K562 (cell line): ENCODE measurements around the gene KCNT1. TPM values are rescaled to one million over a fixed set of nuclear protein-coding genes. Genes with fewer than 3 reads are reported as not detected.
A peak's percentile ranks its signal among the peaks of the same experiment; 100 is the strongest.

Experiments
- ATAC-seq: fragments of 200-7000 bp; cut with Tn5 transposase; 3 replicates; pipeline ENCODE4 v1.9.1; 2020; ENCODE audit warnings: moderate library complexity
- BruUV-seq: library from RNA; stranded (reverse); fragments of 400-500 nt; replicated peaks from 2 replicates; lab custom pipeline; 2021; lab: Mats Ljungman, UMichigan
- CTCF ChIA-PET: fragments of 300-600 bp; formaldehyde crosslinking; extraction: SDS; loops from one replicate; lab custom pipeline; 2021; ENCODE audit warnings: low intra/inter-chr PET ratio; lab: Yijun Ruan, JAX
- POLR2A ChIA-PET: fragments of 300-600, 350-650 bp; sonication (Branson Sonifier 250); formaldehyde crosslinking; extraction: SDS; loops from one replicate; lab custom pipeline; 2021; ENCODE audit warnings: antibody characterized with exemption, inconsistent platforms; lab: Yijun Ruan, JAX
- DNase-seq, 4 experiments: peaks; one replicate each; pipeline versions ENCODE4 v3.0.0 to v3.0.0-alpha.2; 2011 to 2018; ENCODE audit warnings: low spot score in 3 of 4, mixed read lengths in 3 of 4; ENCODE audit errors: extremely low read depth in 1 of 4
- FAIRE-seq: peaks from 2 replicates; lab custom pipeline; 2011; peaks lifted over from hg19 to GRCh38; lab: Jason Lieb, UNC
- H2AFZ ChIP-seq: 2 replicates; pipeline ENCODE4 v1.6.0; 2011; ENCODE audit warnings: low read depth, low read length, control low read depth, inconsistent platforms
- H3K27ac ChIP-seq: fragments of 200-600 bp; 3 replicates; pipeline ENCODE4 v1.8.0; 2011; ENCODE audit warnings: low read depth, mild to moderate bottlenecking, control low read depth, inconsistent platforms, low read length, moderate library complexity, mixed read lengths; ENCODE audit errors: extremely low read depth
- H3K27me3 ChIP-seq, 2 experiments: fragments of 300-600 bp in 1 of 2; 2 replicates in 1 of 2; 3 replicates in 1 of 2; pipeline versions ENCODE4 v1.6.0 to v1.8.0; 2011; ENCODE audit warnings: inconsistent platforms in 2 of 2, low read length in 2 of 2, mild to moderate bottlenecking in 1 of 2, mixed read lengths in 1 of 2, moderate library complexity in 1 of 2; ENCODE audit not compliant: control insufficient read depth in 2 of 2, insufficient read depth in 2 of 2
- H3K36me3 ChIP-seq: fragments of 300-600 bp; 3 replicates; pipeline ENCODE4 v1.8.0; 2011; ENCODE audit warnings: mild to moderate bottlenecking, low read length, inconsistent platforms; ENCODE audit not compliant: control insufficient read depth, insufficient read depth
- H3K4me1 ChIP-seq, 2 experiments: fragments of 200-600 bp in 1 of 2; replicated peaks in 1 of 2; 2 replicates in 1 of 2; 3 replicates in 1 of 2; pipeline versions ENCODE4 v1.5.1 to v1.8.0; 2011; ENCODE audit warnings: inconsistent platforms in 2 of 2, low read length in 2 of 2, mild to moderate bottlenecking in 1 of 2, mixed read lengths in 1 of 2, moderate library complexity in 1 of 2; ENCODE audit not compliant: control insufficient read depth in 2 of 2, insufficient read depth in 2 of 2
- H3K4me2 ChIP-seq: 2 replicates; pipeline ENCODE4 v1.6.1; 2011; ENCODE audit warnings: low read length, control low read depth, inconsistent platforms, mixed read lengths; ENCODE audit not compliant: insufficient read depth
- H3K4me3 ChIP-seq: fragments of 200-600 bp; sonication (generic), shearing (Covaris generic); 2 replicates; pipeline ENCODE4 v1.5.1; 2016; ENCODE audit warnings: control low read depth, inconsistent platforms
- H3K79me2 ChIP-seq: fragments of 200-600 bp; 3 replicates; pipeline ENCODE4 v1.8.0; 2011; ENCODE audit warnings: low read length, inconsistent platforms; ENCODE audit not compliant: control insufficient read depth, insufficient read depth
- H3K9ac ChIP-seq, 2 experiments: 2 replicates each; pipeline versions ENCODE4 v1.6.0 to v1.6.1; 2011; ENCODE audit warnings: low read depth in 2 of 2, low read length in 2 of 2, control low read depth in 1 of 2, inconsistent platforms in 1 of 2, mild to moderate bottlenecking in 1 of 2, mixed read lengths in 1 of 2; ENCODE audit not compliant: insufficient read depth in 1 of 2
- H3K9me1 ChIP-seq: one replicate; pipeline ENCODE4 v1.6.0; 2011; ENCODE audit warnings: inconsistent platforms, mild to moderate bottlenecking, low read length, moderate library complexity; ENCODE audit not compliant: control insufficient read depth, insufficient read depth
- H3K9me3 ChIP-seq: replicated peaks from 2 replicates; pipeline ENCODE4 v1.5.1; 2011; ENCODE audit warnings: low read depth, low read length, inconsistent platforms; ENCODE audit not compliant: control insufficient read depth, insufficient read depth
- H4K20me1 ChIP-seq: replicated peaks from 2 replicates; pipeline ENCODE4 v1.6.1; 2011; ENCODE audit warnings: low read length, inconsistent platforms, mixed read lengths; ENCODE audit not compliant: control insufficient read depth, insufficient read depth
- ATF7 ChIP-seq: fragments of 450-650 bp; IDR thresholded peaks from 2 replicates; pipeline ENCODE4 v1.7.1; 2014; ENCODE audit warnings: mild to moderate bottlenecking, moderate library complexity
- ELF1 ChIP-seq: fragments of 200-800 bp; sonication (Bioruptor generic); IDR thresholded peaks from 2 replicates; pipeline ENCODE4 v1.6.1; 2016; ENCODE audit warnings: missing genetic modification characterization, missing compliant biosample characterization
- HNRNPL ChIP-seq: fragments of 200-400 bp; formaldehyde crosslinking; IDR thresholded peaks from 2 replicates; pipeline ENCODE4 v1.6.1; 2017; ENCODE audit warnings: low read depth, mild to moderate bottlenecking, low read length
- MYNN ChIP-seq, 2 experiments: sonication (generic); formaldehyde crosslinking in 1 of 2; IDR thresholded peaks; 2 replicates each; pipeline versions ENCODE4 v1.5.0 to v1.6.1; 2016 to 2020; ENCODE audit warnings: antibody characterized with exemption in 1 of 2, missing genetic modification reagents in 1 of 2
- PHF8 ChIP-seq: fragments of 200-600 bp; sonication (generic); IDR thresholded peaks from 2 replicates; pipeline ENCODE4 v1.6.1; 2012; ENCODE audit warnings: mixed run types, mild to moderate bottlenecking, inconsistent platforms, low read length, moderate library complexity, borderline replicate concordance
- THAP12 ChIP-seq: fragments of 250-450 bp; sonication (Bioruptor Pico); IDR thresholded peaks from 2 replicates; pipeline ENCODE4 v1.9.0; 2021; ENCODE audit warnings: mild to moderate bottlenecking, inconsistent platforms
- ZBED1 ChIP-seq: IDR thresholded peaks from 2 replicates; pipeline ENCODE4 v1.6.1; 2014
- ZNF311 ChIP-seq: fragments of 250-450 bp; sonication (Bioruptor Pico); IDR thresholded peaks from 2 replicates; pipeline ENCODE4 v1.4.0; 2020; ENCODE audit warnings: mild to moderate bottlenecking, moderate library complexity
- ZNF766 ChIP-seq: fragments of 200-800 bp; sonication (Bioruptor generic); conservative IDR thresholded peaks from 2 replicates; pipeline ENCODE4 v1.6.1; 2016; ENCODE audit warnings: missing genetic modification characterization, missing compliant biosample characterization
- WGBS: fragments of 100-300 bp; shearing (Covaris generic); methylation state at CpG from one replicate; pipeline ENCODE4 v1.1.6; 2016; ENCODE audit warnings: low coverage, mixed read lengths; ENCODE audit not compliant: insufficient coverage; ENCODE audit errors: missing lambda C conversion rate; 5-methylcytosine and 5-hydroxymethylcytosine counted together
- in situ Hi-C: fragments of 300-500 bp; cut with MboI; formaldehyde crosslinking; loops from 4 replicates; pipeline ENCODE4 v1.15.0; 2018; ENCODE audit warnings: inconsistent platforms, mixed read lengths
- intact Hi-C: fragments of 100-400 bp; cut with micrococcal nuclease; formaldehyde crosslinking; loops from 2 replicates; pipeline ENCODE4 v1.14.2; 2022
- polyA plus RNA-seq, 8 experiments: library from polyadenylated mRNA; depleted of rRNA in 4 of 8; stranded (reverse) in 5 of 8; unstranded in 3 of 8; fragments of >200 nt; fragmentation: Nextera tagmentation in 2 of 8; fragmentation: Illumina TruSeq in 1 of 8; extraction: Ambion mirVana in 2 of 8; extraction: Trizol in 1 of 8; gene quantifications; 2 replicates each; pipeline versions ENCODE4 v1.2.1 to v1.2.3, GENCODE V29; 2011 to 2014; ENCODE audit warnings: inconsistent platforms in 1 of 8, missing spikeins in 1 of 8
- total RNA-seq, 7 experiments: library from RNA; depleted of rRNA in 6 of 7; stranded (reverse); fragments of >200 nt in 6 of 7; fragmentation: Illumina TruSeq in 2 of 7; extraction: Trizol in 2 of 7; gene quantifications; 2 replicates each; pipeline versions ENCODE4 v1.2.1 to v1.2.3, GENCODE V29; 2011 to 2021; ENCODE audit warnings: low replicate concordance in 1 of 7
- TF ChIP-seq, protein P1 (sequence below): sonication (generic); formaldehyde crosslinking; IDR thresholded peaks from 2 replicates; pipeline ENCODE4 v1.8.0; 2022; ENCODE audit warnings: missing genetic modification reagents, mild to moderate bottlenecking, borderline replicate concordance

KCNT1 gene
- total and polyA plus RNA-seq, 9 of the 15 experiments (the other 6 are each of a cell fraction or from before 2014, with no cell fraction given) = 0.05 TPM; not detected in 8

GRCh38 chr9:135821733-135822373, 119.9 kb downstream of the KCNT1 start:
- in situ Hi-C loops = no loop called here
- no peaks in the 10 kb centered on the region for H3K27me3 ChIP-seq
- peaks cover 0 to 8% of the 10 kb centered on the region in 2 experiments; a peak in 1 of 5 replicates for H3K4me1 ChIP-seq
- POLR2A ChIA-PET = no interaction called here
- TF ChIP-seq ELF1 (tag) (no peak), ATF7 (no peak), THAP12 (no peak), ZNF311 (CRISPR knock-in tag) (no peak), ZBED1 (no peak), PHF8 (no peak), HNRNPL (no peak), ZNF766 (no peak), MYNN (IDR thresholded peaks at IDR 0.05) (no peak), MYNN (CRISPR knock-in tag; IDR thresholded peaks at IDR 0.05) (no peak)
- TF ChIP-seq, protein P1, sequence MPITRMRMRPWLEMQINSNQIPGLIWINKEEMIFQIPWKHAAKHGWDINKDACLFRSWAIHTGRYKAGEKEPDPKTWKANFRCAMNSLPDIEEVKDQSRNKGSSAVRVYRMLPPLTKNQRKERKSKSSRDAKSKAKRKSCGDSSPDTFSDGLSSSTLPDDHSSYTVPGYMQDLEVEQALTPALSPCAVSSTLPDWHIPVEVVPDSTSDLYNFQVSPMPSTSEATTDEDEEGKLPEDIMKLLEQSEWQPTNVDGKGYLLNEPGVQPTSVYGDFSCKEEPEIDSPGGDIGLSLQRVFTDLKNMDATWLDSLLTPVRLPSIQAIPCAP (CRISPR knock-in tag) = no peak
- TF ChIP-seq, all 486 proteins: peak for 0
- peaks cover 7% of the 10 kb centered on the region for H3K9me1 ChIP-seq
- H3K4me3 ChIP-seq = no peak overlapping the region
- FAIRE-seq (no peak), DNase-seq (no peak), ATAC-seq (no peak)
- no peak overlapping the region; a peak in 1 of 4 replicates for H3K9ac ChIP-seq
- intact Hi-C loops = no loop called here
- H3K27ac ChIP-seq = no peak overlapping the region
- no peaks in the 10 kb centered on the region for H3K9me3 ChIP-seq
- H3K79me2 ChIP-seq = no peaks in the 10 kb centered on the region
- CTCF ChIA-PET = no interaction called here
- TSS peak; percentile 29 for BruUV-seq
- H3K4me2 ChIP-seq = no peak overlapping the region
- no peak overlapping the region for H2AFZ ChIP-seq
- 95% methylated on average over 25 of the region's 27 CpGs for WGBS
- H3K36me3 ChIP-seq = peaks cover 81% of the 10 kb centered on the region; the same call in 2 of the 3 replicates
- no peaks in the 10 kb centered on the region for H4K20me1 ChIP-seq
